CD4-positive, alpha-beta T cell treated with Interleukin-17A for 1 hour (primary cell): ENCODE data around the gene FRRS1.

Source experiments
- DNase-seq: peaks from one replicate; pipeline ENCODE4 v3.0.0-alpha.2; 2020

Gene FRRS1

GRCh38 chr1:99674115-99675064 lies 92.0 kb downstream of the FRRS1 start:
- DNase-seq = no peak

GRCh38 chr1:99673315-99673714 lies 93.1 kb downstream of the FRRS1 start:
- no peak for DNase-seq

- no peak for DNase-seq
Observed at GRCh38 chr1:99672530-99673213, 93.8 kb downstream of the FRRS1 start.

- no peak for DNase-seq
Observed at GRCh38 chr1:99672038-99672437, 94.4 kb downstream of the FRRS1 start.

GRCh38 chr1:99670583-99670982 lies 95.9 kb downstream of the FRRS1 start:
- no peak for DNase-seq

- no peak for DNase-seq
Observed at GRCh38 chr1:99669821-99670220, 96.6 kb downstream of the FRRS1 start.

GRCh38 chr1:99669376-99669775 lies 97.1 kb downstream of the FRRS1 start:
- DNase-seq = no peak

GRCh38 chr1:99665212-99665611 lies 101.2 kb downstream of the FRRS1 start:
- DNase-seq = no peak

GRCh38 chr1:99663501-99663900 lies 102.9 kb downstream of the FRRS1 start:
- DNase-seq = no peak

GRCh38 chr1:99662539-99663080 lies 103.8 kb downstream of the FRRS1 start:
- DNase-seq = no peak

- DNase-seq = no peak
Observed at GRCh38 chr1:99661780-99662179, 104.7 kb downstream of the FRRS1 start.

GRCh38 chr1:99660496-99660895 lies 105.9 kb downstream of the FRRS1 start:
- DNase-seq = no peak

- DNase-seq = no peak
Observed at GRCh38 chr1:99659755-99660210, 106.7 kb downstream of the FRRS1 start.
